ENCODE measurements around the gene FAM177B.

The FAM177B gene

GRCh38 chr1:222736972-222737371 is at the start of gene FAM177B:
Gene FAM177B, plus strand, starts transcription at chr1:222737202. Its CDS starts 9,344 bp downstream, at chr1:222746546.
- peaks cover 7% of the 10 kb centered on the region for H3K36me3 Mint-ChIP-seq
- no peaks in the 10 kb centered on the region for H3K9me3 Mint-ChIP-seq (ENCODE audit: low read depth)
- peaks cover 2% of the 10 kb centered on the region for H3K4me1 Mint-ChIP-seq (ENCODE audit: low read depth)
- H3K27ac Mint-ChIP-seq, result no peak within 1 kb of the TSS
- no peaks in the 10 kb centered on the region for H3K27me3 Mint-ChIP-seq
- H3K4me3 Mint-ChIP-seq, result no peak within 1 kb of the TSS

GRCh38 chr1:222691016-222691415 is 46.0 kb upstream of the FAM177B start:
- Mint-ChIP-seq H3K27ac (no peak overlapping the region), H3K9me3 (ENCODE audit: low read depth) (no peaks in the 10 kb centered on the region), H3K4me1 (ENCODE audit: low read depth) (peaks cover 19% of the 10 kb centered on the region), H3K27me3 (no peaks in the 10 kb centered on the region), H3K4me3 (no peak overlapping the region), H3K36me3 (peaks cover 8% of the 10 kb centered on the region)

GRCh38 chr1:222694927-222695326 is 42.1 kb upstream of the FAM177B start:
- no peak overlapping the region for H3K27ac Mint-ChIP-seq
- no peaks in the 10 kb centered on the region for H3K27me3 Mint-ChIP-seq
- no peak overlapping the region for H3K4me3 Mint-ChIP-seq
- H3K9me3 Mint-ChIP-seq (ENCODE audit: low read depth), result no peaks in the 10 kb centered on the region
- peaks cover 24% of the 10 kb centered on the region for H3K4me1 Mint-ChIP-seq (ENCODE audit: low read depth)
- peaks cover 4% of the 10 kb centered on the region for H3K36me3 Mint-ChIP-seq

GRCh38 chr1:222696741-222697140 is 40.3 kb upstream of the FAM177B start:
- Mint-ChIP-seq H3K4me3 (no peak overlapping the region), H3K27me3 (no peaks in the 10 kb centered on the region), H3K36me3 (peaks cover 4% of the 10 kb centered on the region), H3K4me1 (ENCODE audit: low read depth) (peaks cover 24% of the 10 kb centered on the region), H3K27ac (no peak overlapping the region), H3K9me3 (ENCODE audit: low read depth) (no peaks in the 10 kb centered on the region)

GRCh38 chr1:222697203-222697602 is 39.8 kb upstream of the FAM177B start:
- Mint-ChIP-seq H3K9me3 (ENCODE audit: low read depth) (no peaks in the 10 kb centered on the region), H3K4me1 (ENCODE audit: low read depth) (peaks cover 24% of the 10 kb centered on the region), H3K4me3 (no peak overlapping the region), H3K27me3 (no peaks in the 10 kb centered on the region), H3K36me3 (peaks cover 4% of the 10 kb centered on the region), H3K27ac (peak overlapping the region; percentile 76)

- Mint-ChIP-seq H3K27ac (no peak overlapping the region), H3K27me3 (no peaks in the 10 kb centered on the region), H3K4me1 (ENCODE audit: low read depth) (peaks cover 20% of the 10 kb centered on the region), H3K9me3 (ENCODE audit: low read depth) (no peaks in the 10 kb centered on the region), H3K36me3 (no peaks in the 10 kb centered on the region), H3K4me3 (no peak overlapping the region)
Observed at GRCh38 chr1:222697826-222698225, 39.2 kb upstream of the FAM177B start.

GRCh38 chr1:222702210-222702609 is 34.8 kb upstream of the FAM177B start:
- H3K4me3 Mint-ChIP-seq, result no peak overlapping the region
- peaks cover 18% of the 10 kb centered on the region for H3K36me3 Mint-ChIP-seq
- H3K27ac Mint-ChIP-seq, result no peak overlapping the region
- no peaks in the 10 kb centered on the region for H3K9me3 Mint-ChIP-seq (ENCODE audit: low read depth)
- H3K4me1 Mint-ChIP-seq (ENCODE audit: low read depth), result peaks cover 36% of the 10 kb centered on the region
- no peaks in the 10 kb centered on the region for H3K27me3 Mint-ChIP-seq

- Mint-ChIP-seq H3K9me3 (ENCODE audit: low read depth) (no peaks in the 10 kb centered on the region), H3K27me3 (no peaks in the 10 kb centered on the region), H3K36me3 (peaks cover 22% of the 10 kb centered on the region), H3K27ac (peak overlapping the region; percentile 46), H3K4me1 (ENCODE audit: low read depth) (peaks cover 48% of the 10 kb centered on the region), H3K4me3 (no peak overlapping the region)
Observed at GRCh38 chr1:222704260-222704659, 32.7 kb upstream of the FAM177B start.

GRCh38 chr1:222706815-222707214 is 30.2 kb upstream of the FAM177B start:
- Mint-ChIP-seq H3K36me3 (peaks cover 22% of the 10 kb centered on the region), H3K4me1 (ENCODE audit: low read depth) (peaks cover 68% of the 10 kb centered on the region), H3K9me3 (ENCODE audit: low read depth) (no peaks in the 10 kb centered on the region), H3K27ac (no peak overlapping the region), H3K4me3 (no peak overlapping the region), H3K27me3 (no peaks in the 10 kb centered on the region)

GRCh38 chr1:222709700-222710153 is 27.3 kb upstream of the FAM177B start:
- no peaks in the 10 kb centered on the region for H3K27me3 Mint-ChIP-seq
- H3K36me3 Mint-ChIP-seq, result peaks cover 13% of the 10 kb centered on the region
- H3K4me1 Mint-ChIP-seq (ENCODE audit: low read depth), result peaks cover 65% of the 10 kb centered on the region
- no peaks in the 10 kb centered on the region for H3K9me3 Mint-ChIP-seq (ENCODE audit: low read depth)
- peak overlapping the region; percentile 100 for H3K4me3 Mint-ChIP-seq
- peak overlapping the region; percentile 12 for H3K27ac Mint-ChIP-seq

GRCh38 chr1:222711319-222712252 is 25.4 kb upstream of the FAM177B start:
- H3K36me3 Mint-ChIP-seq, result peaks cover 7% of the 10 kb centered on the region
- no peaks in the 10 kb centered on the region for H3K27me3 Mint-ChIP-seq
- H3K9me3 Mint-ChIP-seq (ENCODE audit: low read depth), result no peaks in the 10 kb centered on the region
- H3K4me3 Mint-ChIP-seq, result peak overlapping the region; percentile 100
- peak overlapping the region; percentile 99 for H3K27ac Mint-ChIP-seq
- H3K4me1 Mint-ChIP-seq (ENCODE audit: low read depth), result peaks cover 53% of the 10 kb centered on the region

GRCh38 chr1:222712253-222713090 is 24.5 kb upstream of the FAM177B start, which contains the start of the genes AIDA and BROX:
Gene AIDA, minus strand, starts transcription at chr1:222712491. Its CDS starts 174 bp downstream, at chr1:222712317.
Gene BROX, plus strand, starts transcription at chr1:222712564. Its CDS starts 3,136 bp downstream, at chr1:222715700.
- Mint-ChIP-seq H3K36me3 (peaks cover 7% of the 10 kb centered on the region), H3K9me3 (ENCODE audit: low read depth) (no peaks in the 10 kb centered on the region), H3K4me1 (ENCODE audit: low read depth) (peaks cover 53% of the 10 kb centered on the region), H3K27ac (peak within 1 kb of the TSS; percentile 99), H3K4me3 (peak within 1 kb of the TSS; percentile 100), H3K27me3 (no peaks in the 10 kb centered on the region)

- peak overlapping the region; percentile 100 for H3K4me3 Mint-ChIP-seq
- H3K36me3 Mint-ChIP-seq, result peaks cover 4% of the 10 kb centered on the region
- peak overlapping the region; percentile 99 for H3K27ac Mint-ChIP-seq
- no peaks in the 10 kb centered on the region for H3K27me3 Mint-ChIP-seq
- peaks cover 55% of the 10 kb centered on the region for H3K4me1 Mint-ChIP-seq (ENCODE audit: low read depth)
- H3K9me3 Mint-ChIP-seq (ENCODE audit: low read depth), result no peaks in the 10 kb centered on the region
Observed at GRCh38 chr1:222713091-222713961, 23.7 kb upstream of the FAM177B start.

- Mint-ChIP-seq H3K36me3 (peaks cover 9% of the 10 kb centered on the region), H3K27me3 (no peaks in the 10 kb centered on the region), H3K4me1 (ENCODE audit: low read depth) (peaks cover 41% of the 10 kb centered on the region), H3K9me3 (ENCODE audit: low read depth) (no peaks in the 10 kb centered on the region), H3K4me3 (no peak overlapping the region), H3K27ac (no peak overlapping the region)
Observed at GRCh38 chr1:222716393-222716792, 20.6 kb upstream of the FAM177B start.

Data from activated naive CD8-positive, alpha-beta T cell (primary cell).